Psoas muscle (tissue), 8 donors: ENCODE data around the gene COL27A1. TPM values are rescaled to one million over a fixed set of nuclear protein-coding genes. Genes with fewer than 3 reads are reported as not detected.

Experiments used
- ATAC-seq, 4 donors: fragments of 200-7000 bp; cut with Tn5 transposase; one replicate each; pipeline ENCODE4 v1.9.1; 2020; ENCODE audit warnings: moderate library complexity in 3 of 4, mild to moderate bottlenecking in 2 of 4
- DNase-seq, 2 donors: peaks; one replicate each; pipeline ENCODE4 v3.0.0-alpha.2; 2020
- H3K27ac ChIP-seq: fragments of 200-600 bp; one replicate; pipeline ENCODE4 v1.8.0; 2022
- H3K27me3 ChIP-seq, 3 donors: fragments of 200-600 bp in 1 of 3; one replicate each; pipeline versions ENCODE4 v1.6.1 to v1.8.0; 2013 to 2022; ENCODE audit warnings: low read length in 2 of 3, mild to moderate bottlenecking in 2 of 3, moderate library complexity in 1 of 3; ENCODE audit not compliant: insufficient read depth in 3 of 3
- H3K36me3 ChIP-seq, 2 donors: fragments of 200-600 bp in 1 of 2; one replicate each; pipeline versions ENCODE4 v1.6.1 to v1.8.0; 2013 to 2022; ENCODE audit warnings: low read depth in 1 of 2, mild to moderate bottlenecking in 1 of 2, moderate library complexity in 1 of 2; ENCODE audit not compliant: insufficient read depth in 1 of 2
- H3K4me1 ChIP-seq: fragments of 200-600 bp; one replicate; pipeline ENCODE4 v1.8.0; 2022
- H3K4me3 ChIP-seq: fragments of 200-600 bp; one replicate; pipeline ENCODE4 v1.8.0; 2022; ENCODE audit warnings: mild to moderate bottlenecking
- H3K9me3 ChIP-seq: fragments of 200-600 bp; one replicate; pipeline ENCODE4 v1.8.0; 2022
- CTCF ChIP-seq: fragments of 200-600 bp; IDR thresholded peaks from one replicate; pipeline ENCODE4 v1.8.0; 2022; ENCODE audit warnings: antibody characterized with exemption
- WGBS, 3 donors: extraction: QIAGEN DNeasy Blood & Tissue Kit; methylation state at CpG; one replicate each; pipeline versions ENCODE4 v1.1.6 to v1.1.7; 2013; 5-methylcytosine and 5-hydroxymethylcytosine counted together
- intact Hi-C, 2 donors: fragments of 100-400 bp; cut with DNase I; formaldehyde crosslinking; loops; one replicate each; pipeline versions ENCODE4 v1.11.0 to v1.14.2; 2022
- polyA plus RNA-seq, 3 donors: library from polyadenylated mRNA; stranded (reverse); fragments of 200-250 nt; gene quantifications; one replicate each; pipeline ENCODE4 v1.2.3, GENCODE V29; 2013
- total RNA-seq, 4 donors: library from RNA; stranded (reverse); fragmentation: NEBNext Ultra II Directional in 2 of 4; extraction: Animal tissue kit (Norgen Biotek cat#: 25700) in 2 of 4; gene quantifications; one replicate each; pipeline versions ENCODE4 v1.2.1 to v1.2.4, GENCODE V29; 2021 to 2023
- donor health status: healthy with polysubstance abuse.
- donor health status: DM: no; HTN: no; CAD: no; lungs with moderate emphysema.
- donor health status: Bipolar disorder and iron deficiency.
- donor health status: healthy.
- donor health status: DM: yes; HTN: yes; CAD: no.
- donor health status: DM: no; HTN: no; CAD: no.
- donor health status: DM: no; HTN: no; CAD: no.
- donor health status: DM: yes; HTN: yes; CAD: no.

COL27A1 gene
- total and polyA plus RNA-seq, 7 donors, result 1.1 to 8.5 (median 3.9) TPM

- peaks cover 12% of the 10 kb centered on the region for H3K4me1 ChIP-seq
- H3K27me3 ChIP-seq, result no peaks in the 10 kb centered on the region
- peaks cover 0 to 4% of the 10 kb centered on the region in 2 donors for H3K36me3 ChIP-seq
- no peak overlapping the region for H3K4me3 ChIP-seq
- no peak for ATAC-seq
- H3K27ac ChIP-seq, result no peak overlapping the region
- intact Hi-C loops, result no loop called here
- DNase-seq, result peak in 1 of 2 donors; percentile 18
- H3K9me3 ChIP-seq, result no peaks in the 10 kb centered on the region
- WGBS, 3 donors, result 46 to 65% (median 51%) methylated on average over 8 of the region's 8 CpGs
- no peak for TF ChIP-seq CTCF
These were observed 43.1 kb downstream of the COL27A1 start for GRCh38 chr9:114198249-114199040.

- 95 to 97% (median 96%) methylated on average over 17 of the region's 17 CpGs for WGBS, 3 donors
- DNase-seq, result no peak
These were observed 45.5 kb downstream of the COL27A1 start for GRCh38 chr9:114200721-114201300.

GRCh38 chr9:114202396-114202795, 47.1 kb downstream of the COL27A1 start:
- no peaks in the 10 kb centered on the region for H3K36me3 ChIP-seq
- DNase-seq (peak in 1 of 2 donors; percentile 8), ATAC-seq (no peak)
- no peaks in the 10 kb centered on the region for H3K27me3 ChIP-seq
- no peak overlapping the region for H3K27ac ChIP-seq
- H3K9me3 ChIP-seq, result no peaks in the 10 kb centered on the region
- H3K4me3 ChIP-seq, result no peak overlapping the region
- intact Hi-C loops, result no loop called here
- WGBS, 3 donors, result 92 to 96% (median 93%) methylated on average over 6 of the region's 6 CpGs
- no peak for TF ChIP-seq CTCF
- H3K4me1 ChIP-seq, result peaks cover 35% of the 10 kb centered on the region

More at GRCh38 chr9:114200721-114201300, 45.5 kb downstream of the COL27A1 start:
- no peak overlapping the region for H3K4me3 ChIP-seq
- no peaks in the 10 kb centered on the region for H3K27me3 ChIP-seq
- peaks cover 0 to 4% of the 10 kb centered on the region in 2 donors for H3K36me3 ChIP-seq
- intact Hi-C loops, result no loop called here
- peaks cover 25% of the 10 kb centered on the region for H3K4me1 ChIP-seq
- no peak for TF ChIP-seq CTCF
- no peaks in the 10 kb centered on the region for H3K9me3 ChIP-seq
- no peak overlapping the region for H3K27ac ChIP-seq
- ATAC-seq, result no peak

- intact Hi-C loops, result no loop called here
These were observed 47.5 kb downstream of the COL27A1 start for GRCh38 chr9:114202849-114203248.

More at GRCh38 chr9:114202849-114203248, 47.5 kb downstream of the COL27A1 start:
- no peaks in the 10 kb centered on the region for H3K9me3 ChIP-seq
- DNase-seq (no peak), ATAC-seq (no peak)
- no peak overlapping the region for H3K4me3 ChIP-seq
- no peak for TF ChIP-seq CTCF
- WGBS, 3 donors, result 85 to 91% (median 88%) methylated on average over 4 of the region's 4 CpGs
- H3K36me3 ChIP-seq, result no peaks in the 10 kb centered on the region
- H3K27me3 ChIP-seq, result no peaks in the 10 kb centered on the region
- peaks cover 39% of the 10 kb centered on the region for H3K4me1 ChIP-seq
- no peak overlapping the region for H3K27ac ChIP-seq
